SIG-M5 treated with dmso at 0.1 percent for 504 hours (cell line): ENCODE data around the gene APP.

Source experiments
- DNase-seq: peaks from one replicate; lab custom pipeline; 2025; ENCODE audit not compliant: unreplicated experiment; lab: John Stamatoyannopoulos, UW

APP gene

DNA sequence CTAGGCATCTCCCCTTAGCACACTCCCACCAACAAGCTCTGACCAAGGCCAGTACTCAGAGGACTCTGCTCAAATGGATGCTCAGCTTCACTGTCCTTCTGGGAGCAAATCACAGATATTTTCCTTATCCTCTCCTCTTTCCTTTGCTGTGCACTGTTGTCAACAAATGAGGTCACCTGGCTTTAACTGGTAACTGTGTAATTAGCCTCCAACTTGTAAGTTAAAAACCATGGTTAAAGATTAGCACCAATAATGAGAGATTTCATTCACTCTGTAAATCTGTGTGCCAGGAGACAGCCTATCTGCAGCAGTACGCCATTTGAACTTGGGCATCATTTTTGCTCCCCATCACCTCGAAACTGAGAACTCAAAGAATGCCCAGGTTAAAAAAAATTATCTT lies 286.3 kb downstream of the APP start:
- DNase-seq, result no peak

DNA sequence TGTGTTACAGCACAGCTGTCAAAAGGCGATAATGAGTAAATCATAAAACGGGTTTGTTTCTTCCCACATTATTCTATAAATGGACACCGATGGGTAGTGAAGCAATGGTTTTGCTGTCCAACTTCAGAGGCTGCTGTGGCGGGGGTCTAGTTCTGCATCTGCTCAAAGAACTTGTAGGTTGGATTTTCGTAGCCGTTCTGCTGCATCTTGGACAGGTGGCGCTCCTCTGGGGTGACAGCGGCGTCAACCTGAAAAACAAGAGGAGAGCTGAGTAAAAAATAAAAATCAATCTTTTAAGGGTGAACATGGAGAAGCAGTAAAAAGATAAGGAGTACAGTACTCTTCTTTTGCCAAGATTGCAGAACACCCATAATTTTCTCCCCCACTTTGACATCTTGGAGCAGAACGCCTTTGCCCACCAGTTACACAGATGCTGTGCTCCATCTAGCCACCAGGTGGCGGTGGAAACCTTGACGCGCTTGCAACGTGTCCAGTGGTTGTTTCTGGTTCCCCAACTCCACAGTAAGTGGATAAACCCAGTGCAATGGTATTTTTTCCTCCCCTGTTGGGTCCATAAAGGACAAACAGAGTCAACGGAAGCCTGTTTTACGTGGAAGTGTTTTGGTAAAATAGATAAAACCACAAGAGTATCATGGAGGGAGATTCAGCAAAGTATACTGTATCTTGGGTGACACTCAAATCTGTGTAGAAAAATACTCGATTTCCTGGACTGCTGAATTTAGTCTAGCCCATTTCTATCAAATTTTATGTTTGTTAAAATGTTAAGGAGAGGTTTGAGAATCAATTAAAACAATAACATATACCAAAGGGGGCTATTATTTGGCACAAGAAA lies 288.8 kb downstream of the APP start:
- peak; percentile 47 for DNase-seq

DNA sequence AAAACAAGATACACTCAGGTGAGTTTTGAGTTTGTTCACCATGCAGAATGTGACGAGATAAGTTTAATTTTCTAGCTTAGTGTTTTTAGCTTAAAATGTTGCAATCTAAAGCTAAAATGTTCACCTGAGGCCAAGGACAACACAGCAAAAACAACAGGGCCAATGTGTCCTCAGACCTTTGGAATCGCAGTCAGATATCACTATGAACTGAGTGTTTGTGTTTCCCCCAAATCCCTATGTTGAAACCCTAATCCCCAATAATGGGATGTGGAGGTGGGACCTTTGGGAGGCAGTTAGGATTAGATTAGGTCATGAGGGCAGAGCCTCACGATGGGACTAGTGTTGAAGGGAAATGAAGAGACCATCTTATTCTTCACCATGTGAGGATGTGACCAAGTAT lies 291.4 kb downstream of the APP start:
- no peak for DNase-seq

DNA sequence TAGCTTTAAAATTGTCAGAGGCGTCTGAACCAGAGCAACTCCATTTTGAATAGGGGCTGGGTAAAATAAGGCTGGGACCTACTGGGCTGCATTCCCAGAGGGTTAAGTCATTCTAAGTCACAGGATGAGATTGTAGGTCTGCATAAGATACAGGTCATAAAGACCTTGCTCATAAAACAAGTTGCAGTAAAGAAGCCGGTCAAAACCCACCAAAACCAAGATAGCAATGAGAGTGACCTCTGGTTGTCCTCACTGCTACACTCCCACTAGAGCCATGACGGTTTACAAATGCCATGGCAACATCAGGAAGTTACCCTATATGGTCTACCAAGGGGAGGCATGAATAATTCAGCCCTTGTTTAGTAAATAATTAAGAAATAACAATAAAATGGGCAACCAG lies 292.2 kb downstream of the APP start:
- no peak for DNase-seq

DNA sequence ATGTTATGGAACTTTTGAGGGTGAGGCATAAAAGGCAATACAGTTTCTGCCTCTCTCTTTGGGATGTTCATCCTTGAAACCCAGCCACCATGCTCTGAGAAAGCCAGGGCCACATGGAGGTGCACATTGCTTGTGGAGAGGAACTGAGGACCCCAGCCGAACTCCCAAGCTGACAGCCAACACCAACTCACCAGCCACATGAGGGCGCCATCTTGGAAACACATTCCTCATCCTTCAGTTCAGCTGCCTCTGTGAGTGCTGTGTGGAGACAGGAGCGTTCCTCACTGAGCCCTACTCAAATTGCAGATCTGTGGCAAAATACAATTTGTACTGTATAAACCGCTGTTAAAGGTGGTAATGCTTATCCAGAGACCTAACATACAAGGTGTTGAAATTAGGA lies 298.3 kb downstream of the APP start:
- no peak for DNase-seq

DNA sequence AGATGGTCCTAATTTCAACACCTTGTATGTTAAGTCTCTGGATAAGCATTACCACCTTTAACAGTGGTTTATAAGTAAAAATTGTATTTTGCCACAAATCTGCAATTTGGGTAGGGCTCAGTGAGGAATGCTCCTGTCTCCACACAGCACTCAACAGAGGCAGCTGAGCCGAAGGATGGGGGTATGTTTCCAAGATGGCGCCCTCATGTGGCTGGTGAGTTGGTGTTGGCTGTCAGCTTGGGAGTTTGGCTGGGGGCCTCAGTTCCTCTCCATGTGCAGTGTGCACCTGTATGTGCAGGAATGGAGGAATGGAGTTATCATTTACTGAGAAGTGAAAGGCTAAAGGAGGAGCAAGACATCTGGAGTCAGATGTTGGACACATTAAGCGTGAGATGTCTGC lies 299.0 kb downstream of the APP start:
- DNase-seq, result no peak

DNA sequence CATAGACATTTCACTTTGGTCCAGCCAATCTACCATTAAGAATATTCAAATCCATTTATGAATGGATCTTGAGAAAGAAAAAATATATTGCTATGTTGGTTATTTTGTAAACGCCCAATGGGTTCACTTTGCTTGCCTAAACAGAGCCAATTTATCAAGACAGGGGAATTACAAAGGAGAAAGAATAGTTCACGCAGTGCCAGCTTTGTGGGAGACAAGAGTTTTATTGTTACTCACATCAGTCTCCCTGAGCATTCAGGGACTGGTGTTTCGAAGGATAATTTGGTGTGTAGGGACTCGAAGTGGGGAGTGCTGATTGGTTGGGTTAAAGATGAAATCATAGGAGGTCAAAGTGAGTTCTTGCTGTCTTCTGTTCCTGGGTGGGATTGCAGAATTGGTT lies 300.5 kb downstream of the APP start:
- no peak for DNase-seq

DNA sequence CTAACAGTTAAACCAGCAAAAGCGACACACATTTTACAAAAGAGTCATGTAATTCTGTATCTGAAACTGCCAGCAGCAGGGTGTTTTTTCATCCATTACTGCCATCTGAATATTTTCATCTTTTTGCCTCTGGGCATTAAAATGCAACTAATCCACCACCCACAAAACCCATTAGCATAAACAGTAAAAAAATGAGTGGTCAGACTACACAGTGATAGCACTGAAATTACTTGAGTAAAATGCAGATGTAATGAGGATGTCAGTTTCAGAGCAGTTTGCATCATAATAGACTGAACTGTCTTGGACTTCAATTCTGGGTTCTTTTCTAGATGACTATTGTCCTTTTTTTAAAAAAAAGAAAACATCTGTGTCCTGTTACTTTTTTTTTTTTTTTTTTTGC lies 303.5 kb downstream of the APP start:
- no peak for DNase-seq

DNA sequence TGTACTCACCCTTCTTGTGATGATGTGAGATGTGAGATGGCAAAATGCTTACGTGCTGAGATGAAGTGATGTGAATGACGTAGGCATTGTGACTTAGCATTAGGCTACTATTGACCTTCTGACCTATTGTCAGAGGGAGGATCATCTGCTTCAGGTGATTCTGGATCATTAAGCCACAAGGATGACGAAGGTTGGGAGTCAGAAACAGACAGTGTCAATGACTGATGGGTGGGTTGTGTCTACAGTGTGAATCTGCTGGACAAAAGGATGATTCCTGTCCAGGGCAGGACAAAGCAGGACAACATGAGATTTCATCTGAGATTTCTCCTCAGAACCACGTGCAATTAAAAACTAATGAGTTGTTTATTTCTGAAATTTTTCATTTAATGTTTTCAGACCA lies 306.8 kb downstream of the APP start:
- DNase-seq, result no peak

DNA sequence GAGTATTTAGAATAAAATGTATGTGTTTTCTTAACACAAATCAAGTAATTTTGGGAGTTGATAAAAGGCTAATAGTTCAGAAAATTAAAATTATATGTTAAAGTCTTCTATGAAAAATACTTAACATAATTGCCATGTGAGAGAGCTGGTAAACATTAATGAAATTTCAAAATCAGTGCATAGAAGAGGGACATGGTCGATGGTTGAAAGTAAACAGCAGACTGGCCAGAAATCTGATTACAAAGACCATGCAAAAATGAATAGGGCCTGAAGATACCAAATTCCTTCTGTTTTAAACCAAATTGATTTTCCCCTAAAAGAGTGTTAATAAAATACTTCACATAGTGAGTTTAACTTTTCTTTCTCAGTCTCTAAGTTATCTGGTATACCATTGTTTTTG lies 307.5 kb downstream of the APP start:
- no peak for DNase-seq

DNA sequence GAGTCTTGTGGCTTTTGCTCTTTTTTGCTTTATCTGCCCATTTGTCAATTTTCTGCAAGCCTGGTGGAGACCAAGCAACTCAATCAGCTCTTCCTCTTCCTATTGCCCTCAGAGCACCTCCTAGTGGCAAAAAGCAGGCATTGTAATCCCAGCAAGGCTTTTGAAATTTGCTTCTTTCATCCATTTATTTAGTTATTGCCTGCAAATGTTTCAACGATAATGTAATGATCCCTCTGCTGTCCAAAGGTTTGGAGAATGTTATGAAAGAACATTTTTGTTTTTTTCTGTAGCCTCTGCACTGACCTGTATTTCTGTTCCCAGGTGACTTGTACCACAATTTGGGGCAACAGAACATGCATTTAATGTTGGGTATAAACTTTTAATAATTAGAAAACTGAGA lies 308.0 kb downstream of the APP start:
- peak; percentile 48 for DNase-seq

DNA sequence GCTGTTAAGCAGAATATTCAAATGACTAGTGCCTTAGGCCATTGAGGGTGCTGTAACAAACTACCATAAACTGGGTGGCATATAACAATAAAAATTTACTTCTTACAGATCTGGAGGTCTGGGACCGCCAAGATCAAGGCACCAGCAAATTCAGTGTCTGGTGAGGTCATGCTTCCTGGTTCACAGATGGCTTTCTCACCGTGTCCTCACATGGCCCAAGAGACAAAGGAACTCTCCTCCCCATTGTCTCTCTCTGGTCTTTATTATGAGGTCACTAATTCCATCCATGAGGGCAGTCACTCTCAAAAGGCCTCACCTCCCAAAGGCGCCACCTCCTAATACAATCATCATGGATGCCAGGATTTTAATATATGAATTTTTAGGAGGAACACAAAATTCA lies 308.5 kb downstream of the APP start:
- no peak for DNase-seq

DNA sequence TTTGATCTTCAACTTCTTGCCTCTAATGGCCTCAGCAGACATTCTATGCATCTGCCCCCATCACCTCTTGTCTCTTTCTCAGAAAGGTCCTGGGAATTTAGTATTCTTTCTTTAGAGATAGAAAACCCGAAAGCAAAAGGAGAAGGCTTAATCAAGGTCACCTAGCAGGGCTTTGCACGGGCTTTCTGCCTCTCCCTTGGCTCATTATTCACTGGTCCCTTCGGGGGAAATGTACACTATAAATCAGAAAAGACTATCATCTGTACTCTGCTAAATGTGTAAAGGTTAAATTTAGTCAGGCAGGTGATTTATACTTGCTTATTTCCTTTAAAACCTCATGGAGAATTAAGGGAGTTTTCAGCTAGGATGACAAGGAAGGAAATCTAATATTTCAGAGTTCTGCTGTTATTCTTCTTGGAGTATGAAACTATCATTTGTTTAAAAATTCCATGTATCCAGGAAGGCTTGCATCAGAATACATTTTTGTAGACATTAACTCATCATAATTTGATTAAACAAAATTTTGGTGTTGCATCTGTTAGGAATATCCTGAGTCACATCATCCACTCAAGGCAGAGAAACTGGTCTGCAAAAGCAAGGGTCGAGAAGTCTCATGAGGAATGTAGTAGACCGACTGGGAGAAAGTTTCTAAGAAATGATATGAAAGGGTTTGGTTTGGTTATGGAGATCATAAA lies 311.2 kb downstream of the APP start:
- DNase-seq, result no peak

DNA sequence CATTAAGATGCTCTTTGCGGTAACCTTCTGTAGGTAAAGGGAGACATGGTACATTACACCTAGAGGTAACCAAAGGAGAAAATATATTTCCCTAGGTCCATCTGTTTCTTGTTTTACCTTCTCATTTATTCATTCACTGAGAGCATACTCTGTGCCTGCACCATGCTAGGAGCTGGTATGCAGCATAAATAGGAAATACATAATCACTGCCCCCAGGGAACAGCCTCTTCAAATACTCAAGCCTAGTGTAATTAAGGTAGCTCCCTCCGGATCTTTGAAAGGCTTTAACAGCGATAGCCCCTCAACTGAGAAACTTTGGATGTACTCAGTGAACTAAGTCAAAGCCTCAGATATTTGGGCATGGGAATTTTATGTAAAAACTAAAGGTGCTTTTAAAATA lies 312.2 kb downstream of the APP start:
- DNase-seq, result no peak

DNA sequence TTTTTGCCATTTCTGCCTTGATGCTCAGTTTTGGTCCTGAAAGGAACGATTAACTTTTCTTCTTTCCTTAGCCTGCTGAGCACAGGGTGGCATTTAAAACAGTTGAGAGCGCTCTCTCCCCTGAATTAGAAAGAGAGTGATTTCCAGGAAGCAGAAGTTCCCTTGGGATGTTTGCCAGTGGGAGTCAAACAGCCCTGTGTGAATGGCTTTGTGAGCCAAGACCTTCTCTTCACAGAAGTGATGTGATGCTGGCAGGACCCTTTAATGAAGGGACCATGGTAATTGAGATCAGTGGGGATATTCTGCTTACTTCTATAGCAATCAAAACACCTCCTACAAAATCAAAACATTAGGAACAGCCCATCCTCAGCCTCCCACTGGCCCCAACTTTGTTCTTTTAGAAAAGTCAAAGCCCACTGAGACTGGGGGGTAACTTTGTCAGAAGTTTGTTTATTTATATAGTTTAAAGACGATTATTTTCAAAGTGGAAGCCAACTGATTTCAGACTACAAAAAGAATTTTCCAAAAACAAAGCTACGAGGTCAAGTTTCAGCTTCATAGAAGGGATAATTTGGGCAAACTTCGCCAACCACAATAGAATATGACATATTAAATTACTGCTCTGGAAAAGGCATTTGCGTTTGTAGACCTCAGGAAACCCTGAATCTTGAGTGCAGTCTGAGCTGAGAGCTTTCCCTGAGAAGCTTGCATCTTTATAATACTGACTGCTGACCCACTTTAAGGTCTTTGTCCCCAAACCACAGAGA lies 313.1 kb downstream of the APP start:
- no peak for DNase-seq

DNA sequence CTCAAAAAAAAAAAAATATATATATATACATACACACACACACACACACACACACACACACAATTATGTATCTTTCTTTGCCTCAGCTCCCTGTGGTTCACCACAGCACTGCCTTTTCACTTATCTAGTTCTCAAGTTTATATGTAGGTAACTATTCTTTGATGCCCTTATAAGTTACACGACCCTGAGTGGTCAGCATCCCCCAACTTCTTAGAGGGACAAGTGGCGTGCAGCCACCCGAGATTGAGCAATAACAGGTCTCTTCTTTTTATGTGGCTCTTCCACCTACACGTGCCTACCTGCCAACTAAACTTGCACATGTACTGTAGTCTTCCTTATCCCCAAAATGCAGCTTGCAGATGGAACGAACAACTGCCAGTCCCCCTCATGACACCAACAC lies 315.0 kb downstream of the APP start:
- no peak for DNase-seq

DNA sequence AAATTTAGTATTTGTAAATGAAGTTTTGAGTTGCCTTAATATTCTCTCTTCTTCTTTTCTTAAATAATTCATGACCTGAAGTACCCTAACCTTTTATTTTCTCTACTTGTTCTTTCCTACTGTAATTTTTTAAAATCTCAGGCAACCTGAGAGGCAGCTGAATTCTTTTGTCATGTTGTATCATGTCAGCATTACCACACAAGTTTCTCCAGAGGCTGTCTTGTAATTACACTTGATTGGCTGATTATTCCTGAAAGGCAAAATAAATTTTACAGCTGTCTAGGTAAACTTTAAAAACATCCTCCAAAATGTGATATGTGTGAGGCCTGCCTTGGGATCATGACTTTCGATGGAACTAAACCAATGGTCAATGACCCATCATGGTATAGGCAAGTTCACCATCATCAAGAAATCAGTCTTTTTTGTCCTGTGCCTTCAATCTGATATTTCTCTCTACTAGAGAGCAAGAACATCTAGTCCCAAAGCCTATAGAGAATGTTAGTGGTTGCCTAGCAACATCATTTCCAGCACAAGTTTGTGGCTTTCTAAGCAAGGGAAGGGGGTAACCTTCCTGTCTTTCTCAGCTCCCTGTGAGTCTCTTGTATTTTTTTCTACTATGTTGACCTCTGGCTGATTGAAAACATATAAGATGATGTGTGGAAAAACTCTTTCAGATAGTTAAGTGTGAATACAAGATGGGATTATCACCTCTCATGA lies 320.3 kb downstream of the APP start:
- no peak for DNase-seq

DNA sequence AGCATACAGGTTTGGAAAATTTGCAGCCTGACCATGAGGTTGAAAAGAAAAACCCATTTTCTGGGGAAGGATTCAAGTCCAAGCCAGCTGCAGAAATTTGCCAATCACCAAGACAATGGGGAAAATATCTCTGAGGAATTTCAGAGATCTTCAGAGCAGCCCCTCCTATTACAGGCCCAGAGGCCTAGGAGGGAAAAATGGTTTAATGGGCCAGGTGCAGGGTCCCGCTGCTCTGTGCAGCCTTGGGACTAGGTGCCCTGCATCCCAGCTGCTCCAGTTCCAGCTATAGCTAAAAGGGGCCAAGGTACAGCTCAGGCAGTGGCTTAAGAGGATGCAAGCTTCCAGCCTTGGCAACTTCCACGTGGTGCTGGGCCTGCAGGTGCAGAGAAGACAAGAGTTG lies 322.3 kb downstream of the APP start:
- DNase-seq, result no peak

DNA sequence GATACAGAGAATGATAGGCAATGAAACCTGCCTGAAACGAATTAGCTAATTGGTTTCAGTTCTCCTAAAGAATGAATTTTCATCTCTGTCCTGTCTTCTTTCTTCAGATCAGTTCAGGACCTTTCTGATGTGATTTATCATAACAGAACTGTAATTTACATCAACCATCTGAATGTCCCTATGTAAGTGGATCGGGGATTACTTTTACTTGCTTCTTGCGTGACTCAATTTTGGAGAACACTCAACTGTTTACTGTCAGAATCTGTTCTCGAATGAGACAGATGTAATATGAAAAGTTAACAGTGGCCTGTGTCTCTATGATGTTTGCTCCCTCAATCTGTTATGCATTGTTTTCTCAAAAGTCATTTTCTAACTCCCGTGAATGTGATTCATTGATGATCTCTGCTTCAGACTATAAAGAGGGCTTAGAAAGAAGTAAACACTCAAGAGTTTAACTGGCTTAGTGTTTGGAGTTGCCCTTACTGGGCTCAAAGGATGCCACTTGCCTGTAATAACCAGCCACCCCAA lies 324.8 kb downstream of the APP start:
- no peak for DNase-seq

DNA sequence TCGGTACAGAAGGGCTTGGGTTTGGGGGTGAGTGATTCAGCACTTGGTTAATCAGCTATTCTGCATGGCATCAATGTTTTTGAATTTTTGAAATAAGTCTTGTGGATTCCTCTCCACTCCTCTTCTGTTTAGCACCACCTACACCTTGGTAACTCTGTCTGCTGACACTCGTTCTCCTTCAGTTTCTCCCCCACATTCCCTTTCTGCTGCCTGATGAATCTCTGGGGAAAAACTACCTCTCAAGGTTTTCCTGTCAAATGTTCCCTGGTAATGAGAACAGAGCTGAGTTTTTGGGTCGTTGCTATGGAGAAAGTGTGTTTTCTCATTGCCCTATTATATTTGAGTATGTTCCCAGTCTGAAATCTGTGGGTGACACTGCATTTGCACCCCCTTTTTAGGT lies 327.6 kb downstream of the APP start:
- DNase-seq, result no peak

DNA sequence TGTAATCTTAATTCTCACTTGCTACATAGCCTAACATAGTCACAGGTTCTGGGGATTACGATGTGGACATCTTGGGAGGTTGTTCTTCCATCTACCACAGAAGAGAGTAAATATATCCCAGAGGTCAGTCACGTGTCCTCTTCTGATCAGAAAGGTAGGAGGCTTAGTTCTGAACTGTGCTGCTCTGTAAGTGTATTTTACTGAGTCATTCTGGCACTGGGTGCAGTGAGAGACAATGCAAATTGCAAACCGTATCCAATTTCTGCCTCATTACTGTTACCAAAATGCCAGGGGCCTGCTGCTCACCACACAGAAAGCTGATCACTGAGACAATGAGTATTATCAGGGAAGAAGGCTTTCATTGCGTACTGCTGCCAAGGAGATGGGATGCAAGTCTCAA lies 331.8 kb downstream of the APP start:
- DNase-seq, result no peak
